NCI-H2081 treated with DMSO at 0.1 percent for 48 hours (cell line): ENCODE results near the gene NPSR1.
"Not testable (repeated sequence)": the region's sequence is repeated elsewhere in the genome, so short reads cannot be mapped to it uniquely, and the experiment has no call there.

Experiments
- DNase-seq: peaks from one replicate; lab custom pipeline; 2025; lab: John Stamatoyannopoulos, UW

The NPSR1 gene, protein sequence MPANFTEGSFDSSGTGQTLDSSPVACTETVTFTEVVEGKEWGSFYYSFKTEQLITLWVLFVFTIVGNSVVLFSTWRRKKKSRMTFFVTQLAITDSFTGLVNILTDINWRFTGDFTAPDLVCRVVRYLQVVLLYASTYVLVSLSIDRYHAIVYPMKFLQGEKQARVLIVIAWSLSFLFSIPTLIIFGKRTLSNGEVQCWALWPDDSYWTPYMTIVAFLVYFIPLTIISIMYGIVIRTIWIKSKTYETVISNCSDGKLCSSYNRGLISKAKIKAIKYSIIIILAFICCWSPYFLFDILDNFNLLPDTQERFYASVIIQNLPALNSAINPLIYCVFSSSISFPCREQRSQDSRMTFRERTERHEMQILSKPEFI

DNA sequence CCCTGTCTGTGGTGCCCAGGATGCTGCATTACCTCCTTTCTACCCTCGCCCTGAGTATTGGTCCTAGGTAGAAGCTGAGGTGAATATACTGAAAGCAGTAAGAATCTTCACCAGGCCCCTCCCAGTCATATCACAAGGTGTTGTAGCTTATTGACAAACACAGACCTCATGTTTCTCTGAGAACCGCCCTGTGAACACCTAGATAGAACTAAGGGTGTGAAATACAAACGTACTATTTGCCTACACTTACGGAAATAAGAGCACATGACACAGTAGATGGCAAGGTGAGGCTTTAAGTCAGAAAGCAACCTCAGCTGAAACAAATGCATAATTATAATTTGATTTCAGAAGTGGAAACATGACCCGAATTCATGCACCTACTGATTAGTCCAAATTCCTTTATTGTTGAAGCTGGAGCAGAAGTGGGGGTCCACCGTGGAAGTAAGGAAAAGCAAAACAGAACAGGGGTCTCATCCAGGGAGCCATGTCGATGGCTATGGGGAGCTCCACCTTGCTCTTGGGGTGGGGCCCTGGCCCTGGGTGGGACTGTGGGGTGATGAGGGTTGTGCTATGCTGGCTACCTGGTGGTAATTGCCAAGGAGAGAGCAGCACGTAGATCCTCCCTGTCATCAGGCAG lies at the start of gene NPSR1:
Gene NPSR1, plus strand, starts transcription at position 587 of the 637 bp plus-strand sequence. CDS start 195 bp downstream, outside the sequence.
- DNase-seq, result no peak

DNA sequence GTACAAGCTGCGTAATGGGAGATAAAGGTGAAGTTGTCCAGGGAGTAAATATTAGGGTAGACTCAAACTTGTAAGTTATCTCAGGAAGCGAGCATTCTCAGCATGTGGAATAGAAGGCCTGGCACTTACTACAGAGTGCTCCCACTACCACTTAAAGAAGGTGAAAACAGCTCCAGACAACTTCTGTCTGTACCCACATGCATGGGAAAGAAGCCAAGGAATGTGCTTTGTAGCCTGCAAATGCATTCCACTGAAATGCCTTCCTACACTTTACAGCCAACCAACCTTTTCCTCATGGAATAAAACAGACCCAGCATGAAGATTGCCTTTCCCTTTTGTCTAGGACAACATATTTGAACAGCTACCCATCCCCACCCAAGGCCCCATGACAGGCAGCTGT lies 45.4 kb upstream of the NPSR1 start:
- DNase-seq, result no peak

DNA sequence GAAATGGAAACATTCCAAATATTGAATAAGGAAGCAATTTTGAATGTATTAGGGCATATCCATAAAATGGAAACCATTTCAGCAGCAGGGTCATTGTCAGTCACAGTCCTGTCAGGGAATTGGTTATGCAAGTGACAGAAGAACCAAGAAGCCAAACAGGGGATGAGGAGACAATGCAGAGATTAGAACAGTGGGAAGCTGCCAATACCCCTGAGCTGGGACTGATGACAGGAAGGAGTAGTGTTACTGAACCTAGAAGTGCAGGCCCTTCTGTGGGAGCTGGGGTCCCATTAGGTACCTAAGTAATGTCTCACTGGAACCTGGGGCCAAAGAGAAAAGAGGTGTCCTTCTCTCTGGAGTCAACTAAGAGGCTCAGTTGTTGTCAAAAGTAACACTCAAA lies 37.6 kb upstream of the NPSR1 start:
- DNase-seq, result no peak

DNA sequence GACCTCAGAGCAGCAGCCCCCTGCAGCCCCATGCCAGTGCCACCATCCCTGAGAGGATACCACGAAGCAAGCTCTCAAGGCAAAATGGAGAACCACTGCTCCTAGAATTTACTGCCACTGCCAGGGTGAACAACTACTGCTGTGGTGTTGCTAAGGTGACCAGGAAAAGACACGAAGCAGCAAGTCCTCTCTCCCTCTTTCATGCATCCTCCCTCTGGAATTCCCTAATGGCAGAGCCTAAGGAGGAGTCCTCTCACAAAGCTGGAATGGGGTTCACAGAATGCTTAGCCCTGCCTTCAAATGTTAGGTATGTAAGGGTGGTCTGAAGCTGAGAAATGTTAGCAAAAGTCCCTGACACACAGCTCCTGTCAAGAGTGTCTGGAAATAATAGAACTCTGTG lies 35.8 kb upstream of the NPSR1 start:
- no peak for DNase-seq

DNA sequence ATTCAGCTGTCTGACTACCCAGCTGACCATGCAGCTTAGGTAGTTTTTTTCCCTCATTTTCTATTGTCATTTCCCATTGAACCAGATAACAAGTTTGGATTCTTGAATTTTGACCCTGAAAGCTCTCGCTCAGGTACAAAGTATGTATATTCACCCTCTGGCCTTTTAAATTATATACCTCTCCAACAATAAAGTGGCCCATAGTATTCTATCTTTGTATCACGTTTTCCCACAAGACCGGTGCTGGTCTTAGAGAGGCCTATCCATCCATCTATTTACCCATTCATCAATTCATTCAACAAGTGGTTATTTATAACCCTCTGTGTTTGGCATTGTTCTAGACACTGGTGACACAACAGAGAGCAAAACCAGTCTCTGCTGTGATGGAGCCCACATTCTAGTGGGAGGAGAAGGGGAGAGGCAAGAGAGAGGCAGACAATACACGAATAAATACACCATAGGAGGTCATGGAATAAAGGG lies 35.2 kb upstream of the NPSR1 start:
- DNase-seq, result no peak

DNA sequence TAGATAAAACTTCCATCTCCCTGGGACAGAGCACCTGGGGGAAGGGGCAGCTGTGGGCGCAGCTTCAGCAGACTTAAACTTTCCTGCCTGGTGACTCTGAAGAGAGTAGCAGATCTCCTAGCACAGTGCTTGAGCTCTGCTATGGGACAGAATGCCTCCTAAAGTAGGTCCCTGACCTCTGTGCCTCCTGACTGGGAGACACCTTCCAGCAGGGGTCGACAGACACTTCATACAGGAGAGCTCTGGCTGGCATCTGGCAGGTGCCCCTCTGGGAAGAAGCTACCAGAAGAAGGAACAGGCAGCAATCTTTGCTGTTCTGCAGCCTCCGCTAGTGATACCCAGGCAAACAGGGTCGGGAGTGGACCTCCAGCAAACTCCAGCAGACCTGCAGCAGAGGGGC lies 29.4 kb upstream of the NPSR1 start:
- not testable (repeated sequence) for DNase-seq

DNA sequence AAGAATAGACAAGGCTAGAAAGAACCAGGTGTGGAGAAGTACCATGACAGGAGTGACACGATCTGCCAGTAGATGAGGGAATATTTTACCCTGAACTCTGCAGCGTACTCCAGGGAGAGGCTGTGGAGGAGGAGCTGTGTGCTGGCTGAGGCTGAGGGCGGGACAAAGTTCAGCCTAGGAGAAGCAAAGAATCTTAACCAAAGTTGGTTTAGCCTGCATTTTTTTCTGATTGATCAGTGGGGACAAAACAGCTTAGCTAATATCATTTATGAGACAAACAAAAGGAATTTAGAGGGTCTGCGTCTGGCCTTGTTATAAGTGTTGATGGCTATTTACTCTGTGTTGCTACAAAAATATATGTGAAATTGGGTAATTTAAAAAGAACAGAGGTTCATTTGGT lies 5.2 kb upstream of the NPSR1 start:
- DNase-seq, result no peak

DNA sequence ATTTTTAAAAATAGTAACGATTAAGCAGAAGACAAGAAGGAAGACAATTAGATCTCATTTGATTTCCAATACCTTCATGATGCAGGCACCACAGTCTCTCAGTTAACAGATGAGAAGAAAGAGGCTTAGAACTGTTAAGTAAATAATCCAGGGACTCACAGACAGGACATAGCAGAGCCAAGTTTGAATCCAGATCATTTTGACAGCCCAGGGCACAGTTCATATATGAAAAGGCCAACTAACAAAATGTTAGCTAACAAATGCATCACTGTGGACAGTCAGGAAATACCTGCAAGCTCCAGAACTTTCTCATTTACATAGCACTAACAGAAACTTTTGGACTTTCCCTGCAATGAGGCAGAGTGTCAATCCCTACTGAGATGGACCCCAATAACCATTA lies 4.2 kb upstream of the NPSR1 start:
- DNase-seq, result no peak

DNA sequence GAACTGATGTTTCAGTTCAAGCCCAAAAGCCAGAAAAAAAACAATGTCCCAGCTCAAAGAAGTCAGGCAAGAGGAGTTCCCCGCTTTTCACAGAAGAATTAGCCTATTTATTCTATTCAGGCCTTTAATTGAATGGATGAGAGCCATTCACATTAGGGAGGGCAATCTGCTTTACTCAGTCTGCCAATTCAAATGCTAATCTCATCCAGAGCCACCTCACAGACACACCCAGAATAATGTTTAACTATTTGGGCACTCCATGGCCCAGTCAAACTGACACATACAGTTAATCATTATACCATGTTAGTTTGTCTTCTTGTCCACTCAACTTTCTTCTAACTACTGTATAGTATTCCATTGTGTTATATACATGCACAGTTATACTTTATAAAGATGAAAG lies 2.6 kb upstream of the NPSR1 start:
- DNase-seq, result no peak

DNA sequence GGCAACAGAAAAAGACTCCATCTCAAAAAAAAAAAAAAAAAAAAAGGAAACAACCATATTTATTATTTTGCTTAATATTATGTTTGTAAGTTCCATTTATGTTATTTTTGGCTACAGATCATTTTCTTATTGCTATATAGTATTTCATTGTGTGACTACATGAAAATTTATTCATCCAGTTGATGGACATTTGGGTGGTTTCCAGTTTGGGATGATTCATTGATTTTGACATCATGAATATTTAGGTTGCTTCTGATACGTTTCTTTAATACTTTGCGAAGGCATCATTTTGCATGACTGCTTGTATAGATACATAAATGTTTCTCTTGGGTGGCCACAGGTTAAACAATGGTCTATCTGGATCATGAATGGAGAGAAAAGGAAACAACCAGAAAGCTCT lies 2.0 kb upstream of the NPSR1 start:
- no peak for DNase-seq

DNA sequence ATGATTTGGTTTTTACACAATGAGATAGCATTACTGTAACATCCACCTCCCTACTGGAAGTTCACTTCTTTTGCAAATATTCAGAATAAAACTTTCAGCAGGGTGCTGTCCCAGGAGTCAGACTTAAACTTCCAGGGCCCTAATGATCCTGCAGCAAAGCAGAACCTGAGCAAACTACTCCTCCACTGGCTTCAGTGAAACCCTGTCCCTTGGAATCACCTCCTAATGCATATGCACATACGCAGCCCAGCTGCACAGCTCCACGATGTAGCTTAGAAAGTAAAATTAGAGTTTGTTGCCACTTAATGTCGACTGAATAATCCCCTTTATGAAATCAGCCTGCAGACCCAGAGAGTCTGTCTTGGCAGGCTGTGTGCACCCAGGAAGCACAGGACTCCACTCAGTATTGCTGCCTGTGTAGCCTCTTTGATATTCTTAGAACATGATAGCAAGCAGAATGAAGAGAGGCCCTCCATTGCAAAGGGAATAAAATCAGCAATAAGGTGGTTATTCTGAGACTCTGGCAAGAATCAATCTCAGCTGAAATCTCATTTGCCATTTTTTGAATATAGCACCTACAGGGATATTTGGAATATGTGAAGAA lies 1.6 kb downstream of the NPSR1 start:
- DNase-seq, result no peak

DNA sequence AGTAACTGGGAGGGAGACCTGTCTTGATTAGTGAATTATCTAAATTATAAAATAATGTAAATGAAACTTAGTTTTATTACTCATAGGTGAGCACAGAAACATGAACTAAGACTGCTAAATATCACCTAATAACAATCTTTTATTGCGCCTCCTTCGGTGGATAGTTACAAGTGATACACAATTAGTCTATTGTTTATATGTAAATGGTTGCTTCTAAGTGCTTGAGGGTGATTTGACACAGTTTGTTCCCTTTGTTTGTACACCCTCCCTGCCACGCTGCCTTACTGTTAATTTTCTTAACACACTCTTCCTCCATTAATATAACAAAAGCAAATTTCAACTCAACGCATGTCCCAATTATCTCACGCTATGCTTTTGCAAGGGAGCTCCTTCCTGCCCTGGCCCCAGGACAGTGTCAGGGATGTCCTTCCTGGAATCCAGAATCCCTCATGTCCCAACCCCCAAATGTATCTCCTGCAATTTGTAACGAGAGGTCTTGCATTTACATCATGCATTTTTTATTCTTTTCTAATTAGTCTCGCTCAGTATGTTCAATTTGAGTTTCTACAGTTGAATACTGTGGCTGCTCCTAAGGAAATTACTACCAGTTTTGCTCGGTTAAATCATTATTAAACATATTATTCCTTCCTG lies 4.2 kb downstream of the NPSR1 start:
- no peak for DNase-seq

DNA sequence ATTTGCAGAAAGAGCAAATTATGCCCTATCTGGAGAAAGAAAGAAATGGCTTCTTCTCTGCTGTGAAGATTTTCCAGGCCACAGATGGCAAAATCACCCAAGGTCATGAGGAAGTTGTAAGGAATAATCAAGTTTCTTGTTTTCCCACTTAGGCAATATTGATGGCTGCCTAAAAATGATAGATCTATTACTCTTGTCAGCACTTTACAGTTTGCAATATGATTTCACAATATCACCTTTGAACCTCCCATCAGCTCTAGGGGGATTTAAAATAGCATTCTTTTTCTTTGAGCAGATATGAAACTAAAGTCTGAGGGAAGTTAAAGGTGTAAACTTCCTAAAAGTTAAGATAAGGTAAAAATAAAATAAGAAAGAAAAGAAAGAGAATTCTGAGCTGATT lies 6.7 kb downstream of the NPSR1 start:
- no peak for DNase-seq

DNA sequence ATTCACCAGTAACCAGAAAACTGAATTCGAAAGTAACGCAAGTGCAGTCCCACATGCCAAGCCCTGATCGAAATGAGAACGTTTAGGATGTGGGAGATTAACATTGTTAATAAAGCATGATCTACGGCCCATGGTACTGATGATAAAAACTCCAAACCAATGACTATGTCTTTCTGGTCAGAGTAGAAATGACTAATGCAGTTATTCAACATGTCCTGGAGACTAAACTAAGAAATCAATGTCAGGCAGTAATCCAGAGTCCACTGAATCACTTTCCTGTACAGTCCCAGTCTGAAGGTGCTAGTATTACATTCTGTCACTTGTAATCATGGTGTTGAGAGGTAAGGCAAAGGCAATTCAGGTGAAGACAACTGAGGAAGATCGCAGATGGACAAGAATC lies 14.4 kb downstream of the NPSR1 start:
- DNase-seq, result no peak

DNA sequence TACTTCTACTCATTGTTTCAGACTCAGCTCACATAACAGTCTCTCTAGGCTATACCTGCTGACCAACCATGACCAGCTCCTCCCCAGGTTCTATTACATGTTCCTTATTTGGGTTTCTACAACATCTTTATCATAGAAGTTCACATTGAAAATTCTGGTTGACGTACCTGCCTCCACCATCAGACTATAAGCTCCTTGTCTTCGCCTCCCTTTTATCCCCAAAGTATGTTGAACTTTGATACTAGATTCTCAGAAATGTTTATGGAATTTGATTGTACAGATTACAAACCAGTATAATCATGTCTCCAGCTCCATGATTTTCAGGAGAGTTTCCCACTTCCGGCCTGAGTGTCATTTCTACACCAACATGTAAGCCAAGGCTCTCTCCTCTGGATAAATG lies 15.0 kb downstream of the NPSR1 start:
- no peak for DNase-seq

DNA sequence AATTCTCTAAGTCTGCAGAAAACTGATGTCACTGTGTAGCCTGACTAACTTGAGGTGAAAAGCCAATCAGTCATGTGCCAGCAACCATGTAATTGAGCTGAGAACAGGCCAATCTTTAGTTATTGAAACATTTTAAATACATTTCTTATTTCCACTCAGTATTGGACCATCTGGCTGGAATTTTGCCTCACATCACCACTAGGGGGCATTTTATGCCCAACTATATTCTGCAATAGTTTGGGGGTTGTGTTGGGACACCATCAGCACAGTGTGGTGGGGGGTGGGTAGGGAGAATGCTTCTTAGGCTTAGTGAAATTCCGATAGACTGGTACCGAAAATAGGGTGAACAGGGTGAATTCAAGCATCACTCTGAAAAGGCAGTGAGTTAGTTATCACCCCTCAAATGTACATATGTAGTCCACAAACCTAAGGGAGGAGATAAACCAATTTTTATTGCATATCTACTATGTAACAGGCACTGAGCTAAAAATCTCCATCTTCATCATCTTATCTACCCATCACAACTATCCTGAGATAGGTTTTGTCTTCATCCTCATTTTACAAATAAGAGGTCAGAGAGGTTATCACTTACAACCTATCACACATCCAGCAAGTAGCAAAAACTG lies 17.8 kb downstream of the NPSR1 start:
- DNase-seq, result no peak

DNA sequence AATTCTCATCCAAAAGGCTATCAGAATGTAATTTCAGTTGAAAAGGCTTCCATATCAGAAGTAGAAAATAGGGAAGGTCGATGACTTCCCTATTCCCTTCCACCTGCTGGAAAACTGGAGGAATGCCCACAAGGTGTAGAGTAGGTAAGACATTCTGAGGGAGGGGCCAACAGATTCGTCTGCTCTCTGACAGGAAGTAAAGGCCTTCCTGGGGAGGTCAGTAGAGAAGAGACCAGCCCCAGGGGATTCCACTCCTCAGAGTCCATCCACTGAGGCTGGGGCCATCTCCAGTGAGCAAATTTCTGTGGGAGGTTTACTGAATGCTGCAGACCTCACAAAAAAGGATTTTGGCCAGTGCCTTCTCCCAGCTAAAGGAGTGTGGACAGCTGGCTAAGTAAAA lies 19.5 kb downstream of the NPSR1 start:
- no peak for DNase-seq

DNA sequence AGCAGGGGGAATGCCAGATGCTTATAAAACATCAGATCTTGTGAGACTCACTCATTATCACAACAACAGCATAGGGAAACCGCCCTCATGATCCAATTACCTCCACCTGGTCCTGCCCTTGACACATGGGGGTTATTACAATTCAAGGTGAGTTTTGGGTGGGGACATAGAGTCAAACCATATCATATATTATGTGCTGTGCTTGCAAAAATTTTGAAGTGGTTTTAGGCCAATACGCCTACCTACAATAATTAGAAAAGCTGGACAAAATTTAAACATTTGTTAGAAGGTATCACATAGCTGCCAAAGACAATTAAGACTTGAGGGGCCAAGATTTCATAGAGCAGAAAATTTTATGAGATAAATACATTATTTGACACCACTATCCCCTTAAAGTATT lies 29.5 kb downstream of the NPSR1 start:
- DNase-seq, result no peak

DNA sequence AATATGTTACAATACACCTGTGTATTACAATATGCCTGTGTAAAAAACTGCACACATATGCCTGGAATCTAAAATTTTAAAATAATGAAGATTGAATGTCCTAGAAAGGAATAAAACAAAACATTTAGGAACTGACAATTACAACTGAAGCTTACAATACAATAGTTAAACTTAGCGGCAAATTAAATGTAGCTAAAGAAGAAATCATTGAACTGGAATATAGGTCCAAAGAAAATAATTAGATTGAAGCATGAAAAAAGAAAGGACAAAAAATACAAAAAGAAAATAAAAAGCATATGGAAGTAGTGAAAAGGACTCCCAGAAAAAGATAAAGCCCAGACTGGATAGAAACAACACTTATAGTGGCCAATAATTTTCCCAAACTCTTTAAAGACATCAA lies 38.4 kb downstream of the NPSR1 start:
- DNase-seq, result no peak

DNA sequence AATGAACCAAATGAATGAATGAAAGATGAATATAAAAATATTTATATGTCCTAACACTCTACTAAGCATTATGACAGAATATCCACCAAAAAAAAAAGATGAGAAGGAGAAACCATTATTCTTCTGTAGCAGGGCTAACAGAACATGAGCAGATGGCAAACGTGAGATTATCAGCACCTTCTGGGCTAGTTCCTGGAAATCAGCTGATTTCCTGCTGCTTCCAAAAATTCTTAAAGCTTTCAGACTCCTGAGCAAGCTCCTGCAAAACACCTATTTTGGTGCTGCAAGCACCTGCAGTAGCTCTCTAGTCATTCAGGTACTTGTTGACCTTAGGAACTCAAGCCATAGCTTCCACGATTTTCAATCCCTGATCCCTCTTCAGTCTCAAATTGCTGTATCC lies 51.8 kb downstream of the NPSR1 start:
- DNase-seq, result no peak

DNA sequence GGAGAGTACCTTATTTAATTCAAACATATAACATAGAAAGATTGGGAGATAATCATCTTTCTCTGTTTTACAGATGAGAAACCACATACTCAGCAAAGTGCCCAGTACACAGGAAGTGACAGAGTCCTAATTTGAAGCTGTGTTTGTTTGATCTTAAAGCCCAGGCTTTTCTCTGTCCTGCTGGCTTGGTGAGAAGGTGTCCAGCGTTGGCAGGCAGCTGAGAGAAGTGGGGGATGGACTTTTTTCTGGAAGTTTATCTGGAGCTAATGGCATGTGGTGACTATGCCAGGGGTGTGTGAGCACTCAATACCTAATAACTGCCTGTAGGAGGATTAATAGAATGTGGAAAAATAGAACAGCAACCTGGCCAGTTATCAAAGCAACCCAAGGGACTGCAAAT lies 60.8 kb downstream of the NPSR1 start:
- no peak for DNase-seq

DNA sequence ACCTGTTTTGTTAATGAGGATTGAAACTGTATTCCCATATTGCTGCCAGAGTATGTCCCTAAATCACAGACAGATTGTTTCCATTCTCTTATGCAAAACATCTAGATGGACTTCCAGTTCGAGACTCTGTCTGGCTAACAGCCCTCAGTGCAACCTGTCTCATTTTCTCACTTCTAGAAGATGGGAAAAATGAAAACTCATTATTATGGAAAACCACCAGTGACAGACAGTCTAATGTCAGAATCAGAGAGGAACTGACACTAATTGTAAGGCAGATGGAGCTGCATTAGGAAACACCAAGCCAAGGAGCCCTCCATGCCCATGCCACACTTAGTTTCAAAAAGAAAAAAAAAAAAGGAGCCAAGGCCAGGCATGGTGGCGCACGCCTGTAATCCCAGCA lies 61.6 kb downstream of the NPSR1 start:
- DNase-seq, result no peak
